IPS-18c (cell line): ENCODE data around the gene SPIN2B.
"Not testable (repeated sequence)": the region's sequence is repeated elsewhere in the genome, so short reads cannot be mapped to it uniquely, and the experiment has no call there.

Experiments used
- H3K4me3 ChIP-seq: 2 replicates; pipeline ENCODE4 v1.7.0; 2013; ENCODE audit warnings: low read depth, mild to moderate bottlenecking, low read length, moderate library complexity; ENCODE audit not compliant: insufficient read depth
- H3K9me3 ChIP-seq: one replicate; pipeline ENCODE4 v1.6.1; 2013; ENCODE audit warnings: mild to moderate bottlenecking, low read length, moderate library complexity; ENCODE audit not compliant: control insufficient read depth, insufficient read depth

Gene SPIN2B

DNA sequence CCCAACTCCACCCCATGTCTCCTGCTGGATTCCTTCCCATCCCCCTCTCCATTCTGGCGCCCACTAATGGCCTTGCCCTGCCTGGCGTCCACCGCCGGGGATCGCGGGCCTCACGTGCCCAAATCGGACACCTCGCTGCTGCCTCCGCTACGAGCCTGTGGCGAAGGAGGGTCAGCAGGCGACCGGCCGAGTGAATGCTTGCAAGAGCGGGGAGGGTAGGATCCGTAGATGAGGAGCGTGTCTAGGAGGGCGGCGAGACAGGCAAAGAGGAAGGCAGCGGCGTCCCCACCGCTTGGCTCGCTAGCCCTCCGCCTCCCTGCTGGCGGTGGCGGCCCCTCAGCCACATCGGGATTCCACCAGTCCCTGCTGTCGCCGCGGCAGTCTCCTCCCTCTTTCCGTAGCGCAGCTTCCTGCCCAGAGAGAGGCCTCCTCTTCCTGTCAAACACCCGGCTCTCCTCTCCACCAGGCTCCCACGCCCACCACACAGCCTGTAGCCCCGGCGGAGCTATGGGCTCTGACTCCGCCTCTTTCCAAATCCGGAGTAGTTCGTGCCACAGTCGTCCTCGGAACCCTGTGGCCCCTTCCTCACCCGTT is at the start of gene SPIN2B:
Gene SPIN2B, minus strand, starts transcription at position 387 of the 594 bp plus-strand sequence.
- Histone ChIP-seq H3K4me3 (peak within 1 kb of the TSS; percentile 51), H3K9me3 (no peaks in the 10 kb centered on the region)

DNA sequence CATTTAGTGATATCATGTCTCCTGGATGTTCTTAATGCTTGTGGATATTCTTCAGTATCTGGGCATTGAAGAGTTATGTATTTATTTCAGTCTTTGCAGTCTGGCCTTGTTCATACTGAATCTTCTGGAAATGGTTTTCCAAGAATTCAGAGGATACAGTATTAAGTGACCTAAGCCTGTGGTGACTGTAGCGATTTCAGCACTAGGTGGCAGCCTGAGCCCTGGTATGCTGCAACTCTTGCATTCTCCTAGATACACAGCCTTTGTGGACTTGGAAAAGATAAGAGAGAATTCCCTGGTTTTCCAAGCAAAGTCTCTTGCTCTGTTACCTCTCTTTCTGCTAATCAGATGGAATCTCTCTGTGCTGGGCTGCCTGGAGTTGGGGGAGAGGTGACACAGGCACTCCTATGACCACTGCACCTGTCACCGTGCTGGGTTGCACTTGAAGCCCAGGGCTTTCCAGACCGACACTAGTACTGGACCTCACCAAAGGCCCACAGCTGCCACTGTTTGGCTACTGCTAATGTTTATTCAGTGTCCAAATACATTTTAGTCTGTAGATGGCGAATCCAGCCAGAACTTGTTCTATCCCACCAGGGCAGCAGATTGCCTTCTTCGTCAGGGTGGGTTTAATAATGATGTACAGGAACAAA is 35.2 kb upstream of the SPIN2B start:
- peaks cover 7% of the 10 kb centered on the region for H3K9me3 ChIP-seq
- no peak overlapping the region for H3K4me3 ChIP-seq

DNA sequence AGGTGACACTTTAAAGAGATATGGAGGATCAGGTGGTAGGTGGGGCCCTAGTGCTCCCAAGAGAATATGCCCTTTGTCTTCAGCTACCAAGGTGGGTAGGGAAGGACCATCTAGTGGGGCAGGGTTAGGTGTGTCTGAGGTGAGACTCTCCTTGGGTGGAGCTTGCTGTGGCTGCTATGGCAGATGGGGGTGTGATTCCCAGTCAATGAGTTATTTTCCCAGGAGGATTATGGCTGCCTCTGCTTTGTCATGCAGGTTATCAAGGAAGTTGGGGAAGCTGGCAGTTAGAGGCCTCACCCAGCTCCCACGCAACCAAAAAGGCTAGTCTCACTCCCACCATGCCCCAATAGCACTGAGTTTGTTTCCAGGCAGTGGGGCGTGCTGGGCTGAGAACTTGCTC is 33.8 kb upstream of the SPIN2B start:
- Histone ChIP-seq H3K9me3 (peaks cover 7% of the 10 kb centered on the region), H3K4me3 (no peak overlapping the region)

- H3K4me3 ChIP-seq, H3K9me3 ChIP-seq: not testable (repeated sequence)
Observed at GRCh38 chrX:57152222-57152621, 30.9 kb upstream of the SPIN2B start.

DNA sequence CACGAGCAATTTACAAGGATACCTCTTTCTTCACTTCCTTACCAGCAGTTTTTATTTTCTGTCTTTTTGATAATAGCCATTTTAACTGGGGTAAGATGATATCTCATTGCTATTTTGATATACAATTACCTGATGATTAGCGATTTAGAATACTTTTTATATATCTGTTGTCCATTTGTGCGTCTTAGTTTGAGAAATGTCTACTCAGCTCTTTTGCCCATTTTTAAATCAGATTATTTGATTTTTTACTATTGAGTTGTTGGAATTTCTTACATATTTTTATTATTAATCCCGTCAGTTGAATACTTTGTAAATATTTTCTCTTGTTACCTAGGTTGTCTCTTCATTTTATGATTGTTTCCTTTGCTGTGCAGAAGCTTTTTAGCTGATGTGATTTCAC is 17.3 kb upstream of the SPIN2B start:
- H3K9me3 ChIP-seq = peaks cover 2% of the 10 kb centered on the region
- H3K4me3 ChIP-seq = no peak overlapping the region

DNA sequence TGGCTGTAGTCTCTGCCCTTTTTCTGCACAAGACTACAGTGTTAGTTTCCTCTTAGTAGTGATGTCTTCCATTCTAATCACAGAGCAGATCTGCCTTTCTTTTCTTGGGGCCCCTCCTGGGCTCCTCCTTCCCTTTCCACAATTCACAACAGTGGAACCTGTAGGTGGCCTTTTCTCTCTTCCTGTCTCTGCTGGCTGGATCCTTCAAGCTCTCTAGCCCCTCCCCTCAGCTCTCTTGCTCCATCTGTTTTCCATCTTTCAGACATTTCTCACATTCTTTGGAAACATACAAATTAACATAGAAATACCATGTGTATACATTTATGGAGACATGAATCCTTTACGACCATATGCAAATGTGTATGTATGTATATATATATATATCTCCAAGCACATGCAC is 16.2 kb upstream of the SPIN2B start:
- peaks cover 2% of the 10 kb centered on the region for H3K9me3 ChIP-seq
- peak overlapping the region; percentile 44 for H3K4me3 ChIP-seq

GRCh38 chrX:57137073-57137472 is 15.7 kb upstream of the SPIN2B start, which contains the start of gene SPIN2A:
Gene SPIN2A (minus strand): TSS chrX:57137397. CDS start chrX:57136597, 800 bp downstream.
- H3K4me3 ChIP-seq = peak within 1 kb of the TSS; percentile 44
- H3K9me3 ChIP-seq = not testable (repeated sequence)

DNA sequence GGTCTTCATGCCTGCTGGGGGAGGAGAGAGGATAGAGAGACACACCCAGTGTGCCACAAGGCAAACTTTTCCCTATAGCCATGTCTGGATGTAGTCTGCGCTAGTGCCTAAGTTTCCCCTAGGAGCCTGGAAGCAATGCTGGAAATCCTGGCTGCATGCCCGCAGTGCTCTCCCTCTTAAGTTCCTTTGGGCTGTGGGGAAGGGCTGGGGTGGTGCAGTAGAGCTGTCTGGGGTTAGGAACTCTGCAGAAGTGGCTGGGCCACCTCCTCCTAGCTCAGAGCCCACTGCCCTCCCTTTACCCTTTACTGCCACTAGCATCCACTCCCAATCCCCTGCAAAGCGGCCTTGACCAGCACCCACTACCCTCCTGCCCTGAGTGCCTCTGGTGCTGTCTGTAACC is 15.2 kb upstream of the SPIN2B start:
- not testable (repeated sequence) for H3K9me3 ChIP-seq, H3K4me3 ChIP-seq

DNA sequence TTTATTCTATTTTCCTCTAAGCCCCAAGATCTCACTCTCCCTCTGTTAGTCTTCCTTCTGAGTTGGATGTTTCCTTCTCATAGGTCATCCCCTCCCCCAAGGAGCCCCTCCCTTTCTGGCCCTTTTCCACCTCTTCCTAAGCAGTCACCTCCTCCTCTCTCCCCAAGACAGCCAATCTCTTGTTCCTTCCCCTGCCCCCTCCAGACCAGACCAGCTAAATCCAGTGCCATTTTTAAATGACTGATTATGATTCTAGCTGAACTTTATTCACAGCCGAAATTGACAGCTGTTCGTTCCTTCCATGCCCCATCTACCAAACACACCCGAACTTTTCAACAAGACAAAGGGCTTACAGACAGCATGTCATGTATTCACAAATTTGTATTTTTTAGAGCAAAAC is 13.9 kb upstream of the SPIN2B start:
- Histone ChIP-seq H3K9me3 (peaks cover 2% of the 10 kb centered on the region), H3K4me3 (no peak overlapping the region)

DNA sequence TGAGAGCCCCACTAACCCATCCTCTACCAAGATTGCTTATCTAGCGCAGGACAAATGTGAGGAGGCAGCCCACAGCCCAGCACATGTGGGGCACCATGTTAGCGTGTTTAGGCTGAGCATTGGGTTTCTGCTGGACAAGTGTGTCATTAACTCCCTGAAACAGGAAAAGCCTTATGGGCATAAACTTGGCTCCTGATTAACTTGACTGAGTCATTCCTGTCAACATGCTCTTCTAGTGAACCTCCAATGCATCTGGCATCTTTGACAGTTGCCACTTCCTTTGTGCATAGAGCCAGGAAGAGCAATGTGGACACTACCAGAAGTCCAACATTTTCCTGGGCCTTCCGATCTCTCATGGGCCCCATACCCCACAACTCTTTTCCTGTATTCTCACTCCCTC is 13.4 kb upstream of the SPIN2B start:
- peaks cover 2% of the 10 kb centered on the region for H3K9me3 ChIP-seq
- H3K4me3 ChIP-seq = no peak overlapping the region

GRCh38 chrX:57133706-57134105 is 12.4 kb upstream of the SPIN2B start:
- Histone ChIP-seq H3K9me3 (peaks cover 2% of the 10 kb centered on the region), H3K4me3 (no peak overlapping the region)

- H3K9me3 ChIP-seq, H3K4me3 ChIP-seq: not testable (repeated sequence)
Observed at GRCh38 chrX:57133284-57133683, 11.9 kb upstream of the SPIN2B start.

DNA sequence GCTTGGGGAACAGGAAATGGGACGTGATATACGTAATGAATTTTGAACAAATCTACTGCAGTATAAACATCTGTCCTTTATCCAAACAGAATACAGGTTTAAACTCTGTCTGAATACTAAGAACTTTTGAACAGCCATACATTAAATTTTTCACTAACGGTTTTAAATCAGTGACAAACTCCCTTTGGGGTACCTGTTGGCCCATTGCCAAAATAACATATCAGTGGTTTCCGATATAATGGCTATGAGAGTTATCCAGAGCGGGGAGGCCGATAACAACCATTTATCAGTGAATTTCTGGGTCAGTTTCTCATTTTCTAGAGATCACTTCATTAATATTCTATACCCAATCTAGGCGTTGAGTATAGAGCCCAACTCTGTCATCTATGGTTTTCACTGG is 10.7 kb upstream of the SPIN2B start:
- Histone ChIP-seq H3K4me3 (no peak overlapping the region), H3K9me3 (peaks cover 2% of the 10 kb centered on the region)

DNA sequence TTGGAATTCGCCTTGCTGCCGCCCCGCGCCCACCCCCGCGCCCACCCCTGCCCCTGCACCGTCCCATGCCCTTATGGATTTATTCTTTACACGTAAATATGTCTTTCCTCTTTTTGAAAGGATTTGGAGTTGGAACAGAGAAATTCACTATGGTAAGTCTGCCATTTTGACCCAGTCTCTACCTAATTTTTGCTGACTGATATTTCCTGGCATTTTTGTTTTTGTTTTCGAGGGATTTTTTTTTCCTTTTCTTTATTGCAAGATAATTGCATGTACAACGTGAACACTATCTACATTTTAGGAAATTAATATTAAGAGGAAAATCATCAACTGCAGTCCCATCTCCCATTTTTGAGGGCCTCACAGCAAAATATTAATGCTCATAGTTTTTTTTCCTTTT is 468 bp upstream of the SPIN2B start:
- H3K4me3 ChIP-seq = peak overlapping the region; percentile 17; the same call in 1 of the 2 replicates
- no peaks in the 10 kb centered on the region for H3K9me3 ChIP-seq

- H3K4me3 ChIP-seq = peak overlapping the region; percentile 51
- not testable (repeated sequence) for H3K9me3 ChIP-seq
Observed at GRCh38 chrX:57120619-57121161, 658 bp downstream of the SPIN2B start.

GRCh38 chrX:57119416-57119815 is 1.9 kb downstream of the SPIN2B start:
- H3K9me3 ChIP-seq = no peaks in the 10 kb centered on the region
- no peak overlapping the region for H3K4me3 ChIP-seq

DNA sequence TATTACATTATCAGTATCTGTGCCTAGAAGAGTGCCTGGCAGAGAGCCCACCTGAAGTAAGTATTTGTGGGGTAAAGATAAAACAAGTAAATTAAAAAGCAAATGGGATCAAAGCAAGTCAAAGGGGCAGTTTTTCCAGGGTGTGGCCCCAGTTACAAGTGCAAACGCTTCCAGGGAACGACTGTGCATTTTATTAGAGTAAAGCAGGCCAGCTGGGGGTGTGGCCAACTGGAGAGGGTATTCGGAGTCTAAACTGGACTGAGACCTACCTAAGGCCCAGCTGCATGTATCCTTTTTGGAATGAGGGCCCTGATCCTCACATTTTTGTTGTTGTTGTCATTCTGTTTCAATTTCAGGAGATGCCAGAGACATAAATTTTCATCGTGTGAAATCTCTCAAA is 3.8 kb downstream of the SPIN2B start:
- H3K9me3 ChIP-seq, H3K4me3 ChIP-seq: not testable (repeated sequence)

GRCh38 chrX:57104921-57105398 is 16.4 kb downstream of the SPIN2B start:
- no peak overlapping the region for H3K4me3 ChIP-seq
- H3K9me3 ChIP-seq = peaks cover 4% of the 10 kb centered on the region
